K562 (cell line): ENCODE data around the gene PGD. TPM values are rescaled to one million over a fixed set of nuclear protein-coding genes. Genes with fewer than 3 reads are reported as not detected.

Experiments
- ATAC-seq: fragments of 200-7000 bp; cut with Tn5 transposase; 3 replicates; pipeline ENCODE4 v1.9.1; 2020; ENCODE audit warnings: moderate library complexity
- BruUV-seq: library from RNA; stranded (reverse); fragments of 400-500 nt; replicated peaks from 2 replicates; lab custom pipeline; 2021; lab: Mats Ljungman, UMichigan
- CTCF ChIA-PET: fragments of 300-600 bp; formaldehyde crosslinking; extraction: SDS; loops from one replicate; lab custom pipeline; 2021; ENCODE audit warnings: low intra/inter-chr PET ratio; lab: Yijun Ruan, JAX
- POLR2A ChIA-PET: fragments of 300-600, 350-650 bp; sonication (Branson Sonifier 250); formaldehyde crosslinking; extraction: SDS; loops from one replicate; lab custom pipeline; 2021; ENCODE audit warnings: antibody characterized with exemption, inconsistent platforms; lab: Yijun Ruan, JAX
- DNase-seq, 4 experiments: peaks; one replicate each; pipeline versions ENCODE4 v3.0.0 to v3.0.0-alpha.2; 2011 to 2018; ENCODE audit warnings: low spot score in 3 of 4, mixed read lengths in 3 of 4; ENCODE audit errors: extremely low read depth in 1 of 4
- FAIRE-seq: peaks from 2 replicates; lab custom pipeline; 2011; peaks lifted over from hg19 to GRCh38; lab: Jason Lieb, UNC
- H2AFZ ChIP-seq: 2 replicates; pipeline ENCODE4 v1.6.0; 2011; ENCODE audit warnings: low read depth, low read length, control low read depth, inconsistent platforms
- H3K27ac ChIP-seq: fragments of 200-600 bp; 3 replicates; pipeline ENCODE4 v1.8.0; 2011; ENCODE audit warnings: low read depth, mild to moderate bottlenecking, control low read depth, inconsistent platforms, low read length, moderate library complexity, mixed read lengths; ENCODE audit errors: extremely low read depth
- H3K27me3 ChIP-seq, 2 experiments: fragments of 300-600 bp in 1 of 2; 2 replicates in 1 of 2; 3 replicates in 1 of 2; pipeline versions ENCODE4 v1.6.0 to v1.8.0; 2011; ENCODE audit warnings: inconsistent platforms in 2 of 2, low read length in 2 of 2, mild to moderate bottlenecking in 1 of 2, mixed read lengths in 1 of 2, moderate library complexity in 1 of 2; ENCODE audit not compliant: control insufficient read depth in 2 of 2, insufficient read depth in 2 of 2
- H3K36me3 ChIP-seq: fragments of 300-600 bp; 3 replicates; pipeline ENCODE4 v1.8.0; 2011; ENCODE audit warnings: mild to moderate bottlenecking, low read length, inconsistent platforms; ENCODE audit not compliant: control insufficient read depth, insufficient read depth
- H3K4me1 ChIP-seq, 2 experiments: fragments of 200-600 bp in 1 of 2; replicated peaks in 1 of 2; 2 replicates in 1 of 2; 3 replicates in 1 of 2; pipeline versions ENCODE4 v1.5.1 to v1.8.0; 2011; ENCODE audit warnings: inconsistent platforms in 2 of 2, low read length in 2 of 2, mild to moderate bottlenecking in 1 of 2, mixed read lengths in 1 of 2, moderate library complexity in 1 of 2; ENCODE audit not compliant: control insufficient read depth in 2 of 2, insufficient read depth in 2 of 2
- H3K4me2 ChIP-seq: 2 replicates; pipeline ENCODE4 v1.6.1; 2011; ENCODE audit warnings: low read length, control low read depth, inconsistent platforms, mixed read lengths; ENCODE audit not compliant: insufficient read depth
- H3K4me3 ChIP-seq: fragments of 200-600 bp; sonication (generic), shearing (Covaris generic); 2 replicates; pipeline ENCODE4 v1.5.1; 2016; ENCODE audit warnings: control low read depth, inconsistent platforms
- H3K79me2 ChIP-seq: fragments of 200-600 bp; 3 replicates; pipeline ENCODE4 v1.8.0; 2011; ENCODE audit warnings: low read length, inconsistent platforms; ENCODE audit not compliant: control insufficient read depth, insufficient read depth
- H3K9ac ChIP-seq, 2 experiments: 2 replicates each; pipeline versions ENCODE4 v1.6.0 to v1.6.1; 2011; ENCODE audit warnings: low read depth in 2 of 2, low read length in 2 of 2, control low read depth in 1 of 2, inconsistent platforms in 1 of 2, mild to moderate bottlenecking in 1 of 2, mixed read lengths in 1 of 2; ENCODE audit not compliant: insufficient read depth in 1 of 2
- H3K9me1 ChIP-seq: one replicate; pipeline ENCODE4 v1.6.0; 2011; ENCODE audit warnings: inconsistent platforms, mild to moderate bottlenecking, low read length, moderate library complexity; ENCODE audit not compliant: control insufficient read depth, insufficient read depth
- H3K9me3 ChIP-seq: replicated peaks from 2 replicates; pipeline ENCODE4 v1.5.1; 2011; ENCODE audit warnings: low read depth, low read length, inconsistent platforms; ENCODE audit not compliant: control insufficient read depth, insufficient read depth
- H4K20me1 ChIP-seq: replicated peaks from 2 replicates; pipeline ENCODE4 v1.6.1; 2011; ENCODE audit warnings: low read length, inconsistent platforms, mixed read lengths; ENCODE audit not compliant: control insufficient read depth, insufficient read depth
- GATA2 ChIP-seq: sonication (generic); formaldehyde crosslinking; IDR thresholded peaks from 2 replicates; pipeline ENCODE4 v1.4.0; 2020; ENCODE audit warnings: mild to moderate bottlenecking, missing genetic modification reagents
- MYBL2 ChIP-seq, 2 experiments: fragments of 450-650 bp in 1 of 2; sonication (generic) in 1 of 2; formaldehyde crosslinking in 1 of 2; IDR thresholded peaks; 2 replicates each; pipeline versions ENCODE4 v1.6.1 to v1.8.1; 2017 to 2022; ENCODE audit warnings: borderline replicate concordance in 1 of 2, inconsistent platforms in 1 of 2, low read depth in 1 of 2, mild to moderate bottlenecking in 1 of 2, missing genetic modification reagents in 1 of 2, moderate library complexity in 1 of 2
- TAF9B ChIP-seq: fragments of 450-650 bp; IDR thresholded peaks from 2 replicates; pipeline ENCODE4 v1.6.1; 2018; ENCODE audit warnings: mild to moderate bottlenecking; ENCODE audit not compliant: partially characterized antibody
- TEAD4 ChIP-seq, 2 experiments: sonication (generic) in 1 of 2; formaldehyde crosslinking in 1 of 2; IDR thresholded peaks; 2 replicates each; pipeline versions ENCODE4 v1.6.1 to v1.8.0; 2012 to 2022; ENCODE audit warnings: borderline replicate concordance in 1 of 2, inconsistent platforms in 1 of 2, low read length in 1 of 2, mild to moderate bottlenecking in 1 of 2, missing genetic modification reagents in 1 of 2
- ZKSCAN1 ChIP-seq: fragments of 150-350 bp; IDR thresholded peaks from 2 replicates; pipeline ENCODE4 v1.6.1; 2016; ENCODE audit warnings: low read depth, low read length
- WGBS: fragments of 100-300 bp; shearing (Covaris generic); methylation state at CpG from one replicate; pipeline ENCODE4 v1.1.6; 2016; ENCODE audit warnings: low coverage, mixed read lengths; ENCODE audit not compliant: insufficient coverage; ENCODE audit errors: missing lambda C conversion rate; 5-methylcytosine and 5-hydroxymethylcytosine counted together
- in situ Hi-C: fragments of 300-500 bp; cut with MboI; formaldehyde crosslinking; loops from 4 replicates; pipeline ENCODE4 v1.15.0; 2018; ENCODE audit warnings: inconsistent platforms, mixed read lengths
- intact Hi-C: fragments of 100-400 bp; cut with micrococcal nuclease; formaldehyde crosslinking; loops from 2 replicates; pipeline ENCODE4 v1.14.2; 2022
- polyA plus RNA-seq, 8 experiments: library from polyadenylated mRNA; depleted of rRNA in 4 of 8; stranded (reverse) in 5 of 8; unstranded in 3 of 8; fragments of >200 nt; fragmentation: Nextera tagmentation in 2 of 8; fragmentation: Illumina TruSeq in 1 of 8; extraction: Ambion mirVana in 2 of 8; extraction: Trizol in 1 of 8; gene quantifications; 2 replicates each; pipeline versions ENCODE4 v1.2.1 to v1.2.3, GENCODE V29; 2011 to 2014; ENCODE audit warnings: inconsistent platforms in 1 of 8, missing spikeins in 1 of 8
- total RNA-seq, 7 experiments: library from RNA; depleted of rRNA in 6 of 7; stranded (reverse); fragments of >200 nt in 6 of 7; fragmentation: Illumina TruSeq in 2 of 7; extraction: Trizol in 2 of 7; gene quantifications; 2 replicates each; pipeline versions ENCODE4 v1.2.1 to v1.2.3, GENCODE V29; 2011 to 2021; ENCODE audit warnings: low replicate concordance in 1 of 7

The PGD gene
- total and polyA plus RNA-seq, 9 of the 15 experiments (the other 6 are each of a cell fraction or from before 2014, with no cell fraction given) = 177 to 542 (median 270) TPM

GRCh38 chr1:10449751-10450150, 50.9 kb downstream of the PGD start, which contains the start of gene CORT:
Gene CORT (plus strand): TSS chr1:10450031. CDS start chr1:10450224, 193 bp downstream.
- H3K27ac ChIP-seq = no peak within 1 kb of the TSS
- no TSS peak for BruUV-seq
- H3K9me3 ChIP-seq = no peaks in the 10 kb centered on the region; the same call in 1 of the 2 replicates
- H3K9me1 ChIP-seq = no peaks in the 10 kb centered on the region
- H3K79me2 ChIP-seq = no peaks in the 10 kb centered on the region
- no peak for ATAC-seq
- CTCF ChIA-PET = no interaction called here
- no peak for DNase-seq
- POLR2A ChIA-PET = interaction anchor here (0.6 to 2.9 kb wide), 8 partner anchors 10 to 1346 kb away, joined by 3 to 9 read pairs (median 3); partner anchors contain the start of gene PGD
- no peak within 1 kb of the TSS for H3K4me3 ChIP-seq
- TF ChIP-seq MYBL2 (IDR thresholded peaks at IDR 0.05; ENCODE audit: low read depth) (no peak), MYBL2 (CRISPR knock-in tag; IDR thresholded peaks at IDR 0.05; ENCODE audit: borderline replicate concordance) (no peak), TEAD4 (IDR thresholded peaks at IDR 0.05; ENCODE audit: low read length) (no peak), TEAD4 (CRISPR knock-in tag; IDR thresholded peaks at IDR 0.05; ENCODE audit: borderline replicate concordance) (no peak), TAF9B (no peak), GATA2 (no peak), ZKSCAN1 (no peak)
- peaks cover 0 to 7% of the 10 kb centered on the region in 2 experiments; a peak in 1 of 5 replicates for H3K4me1 ChIP-seq
- no peaks in the 10 kb centered on the region for H3K27me3 ChIP-seq
- no peaks in the 10 kb centered on the region for H4K20me1 ChIP-seq
- no peak for FAIRE-seq
- H3K4me2 ChIP-seq = no peak within 1 kb of the TSS
- intact Hi-C loops (no loop called here), in situ Hi-C loops (no loop called here)
- H2AFZ ChIP-seq = no peak within 1 kb of the TSS
- H3K36me3 ChIP-seq = no peaks in the 10 kb centered on the region; the same call in 2 of the 3 replicates
- 78% methylated on average over 10 of the region's 10 CpGs for WGBS
- peak within 1 kb of the TSS in 1 of 2 experiments; percentile 18; a peak in 2 of 4 replicates for H3K9ac ChIP-seq
